ENCODE results near the gene OR5H14. TPM values are rescaled to one million over a fixed set of nuclear protein-coding genes. Genes with fewer than 3 reads are reported as not detected.

The OR5H14 gene
- total and polyA plus RNA-seq, 2 of the 13 experiments (the other 11 are each of a cell fraction or from before 2014, with no cell fraction given), result not detected

- under 1% methylated on average over 4 of the region's 4 CpGs for WGBS (ENCODE audit: low lambda C conversion rate)
These were observed 47.4 kb upstream of the OR5H14 start for GRCh38 chr3:98099848-98100247.

More at GRCh38 chr3:98099848-98100247, 47.4 kb upstream of the OR5H14 start:
- Histone ChIP-seq H2AFZ (ENCODE audit: low read length) (no peak overlapping the region), H3K4me3 (replicated peaks in 1 of 3; ENCODE audit: insufficient read depth in 1 of 3, low read depth in 2 of 3, low read length in 3 of 3) (no peak overlapping the region), H4K20me1 (ENCODE audit: insufficient read depth, low read length) (no peaks in the 10 kb centered on the region), H3K4me2 (ENCODE audit: low read depth, low read length) (no peak overlapping the region), H3K9me3 (ENCODE audit: low read length) (no peaks in the 10 kb centered on the region), H3K9ac (ENCODE audit: insufficient read depth, low read depth, low read length) (no peak overlapping the region), H3K79me2 (ENCODE audit: insufficient read depth, low read length) (no peaks in the 10 kb centered on the region), H3K4me1 (ENCODE audit: insufficient read depth, low read length) (no peaks in the 10 kb centered on the region), H3K27ac (ENCODE audit: extremely low read length, insufficient read depth, low read length) (no peak overlapping the region), H3K27me3 (ENCODE audit: control insufficient read depth in 1 of 2, insufficient read depth in 2 of 2, low read length in 2 of 2) (no peaks in the 10 kb centered on the region), H3K36me3 (replicated peaks in 1 of 2; ENCODE audit: control insufficient read depth in 1 of 2, insufficient read depth in 2 of 2, low read length in 2 of 2) (no peaks in the 10 kb centered on the region)
- DNase-seq (ENCODE audit: low spot score) (no peak), FAIRE-seq (no peak), ATAC-seq (no peak)
- TF ChIP-seq U2AF1 (optimal IDR thresholded peaks at IDR 0.05; ENCODE audit: low read depth, low read length) (no peak), MLXIP (CRISPR knock-in tag; IDR thresholded peaks at IDR 0.05; ENCODE audit: borderline replicate concordance) (no peak), NFKBIZ (CRISPR knock-in tag; IDR thresholded peaks at IDR 0.05) (no peak), ZNF841 (CRISPR knock-in tag; IDR thresholded peaks at IDR 0.05; ENCODE audit: borderline replicate concordance) (no peak), JUND (CRISPR knock-in tag; IDR thresholded peaks at IDR 0.05) (no peak), CEBPG (CRISPR knock-in tag; IDR thresholded peaks at IDR 0.05) (no peak), ZSCAN25 (CRISPR knock-in tag; IDR thresholded peaks at IDR 0.05) (no peak), FOXP4 (CRISPR knock-in tag; IDR thresholded peaks at IDR 0.05) (no peak), SMC3 (IDR thresholded peaks at IDR 0.05; ENCODE audit: low read length) (no peak), ZBTB49 (CRISPR knock-in tag; IDR thresholded peaks at IDR 0.05; ENCODE audit: borderline replicate concordance) (no peak), NR2F2 (IDR thresholded peaks at IDR 0.05; ENCODE audit: borderline replicate concordance, low read depth) (no peak), PRMT3 (CRISPR knock-in tag; IDR thresholded peaks at IDR 0.05; ENCODE audit: borderline replicate concordance, low read depth) (no peak)
- CTCF ChIA-PET (ENCODE audit: low intra/inter-chr PET ratio, low total read pairs), result no interaction called here
- intact Hi-C loops (cut with micrococcal nuclease; ENCODE audit: unreplicated experiment) (no loop called here), in situ Hi-C loops (cut with HindIII; ENCODE audit: extremely low pct_ligation_motif_present, low pct_unique_long_range_greater_than_20kb) (no loop called here)
- no TSS peak for BruUV-seq (replicated peaks)
- POLR2A ChIA-PET, result no interaction called here
